Lower leg skin (tissue), 4 donors: ENCODE data around the gene AQR. TPM values are rescaled to one million over a fixed set of nuclear protein-coding genes. Genes with fewer than 3 reads are reported as not detected.

ENCODE experiments used
- DNase-seq, 2 donors: peaks; one replicate each; pipeline ENCODE4 v3.0.0-alpha.2; 2019; ENCODE audit warnings: low spot score in 2 of 2
- H3K4me3 ChIP-seq: fragments of 200-600 bp; sonication (generic); 2 replicates; pipeline ENCODE4 v1.5.1; 2017; ENCODE audit warnings: mild to moderate bottlenecking, low read depth; ENCODE audit not compliant: poor library complexity, severe bottlenecking
- POLR2A ChIP-seq, 2 donors: fragments of 450-650 bp; IDR thresholded peaks; one replicate each; pipeline ENCODE4 v1.6.1; 2016 to 2017; ENCODE audit warnings: antibody characterized with exemption in 2 of 2, mild to moderate bottlenecking in 1 of 2, moderate library complexity in 1 of 2
- WGBS, 2 donors: methylation state at CpG; one replicate each; pipeline ENCODE4 v1.1.5; 2018; 5-methylcytosine and 5-hydroxymethylcytosine counted together
- intact Hi-C: fragments of 100-400 bp; cut with DNase I; formaldehyde crosslinking; loops from one replicate; pipeline ENCODE4 v1.15.0; 2023; ENCODE audit warnings: low total_unique reads
- total RNA-seq, 4 donors: library from RNA; depleted of rRNA; stranded (reverse); fragments of >200 nt; gene quantifications; one replicate each; pipeline ENCODE4 v1.1.0, GENCODE V29; 2016
- TF ChIP-seq, protein P1 (sequence below), 3 donors: fragments of 450-650 bp; IDR thresholded peaks; one replicate each; pipeline ENCODE4 v1.5.1; 2016; ENCODE audit warnings: antibody characterized with exemption in 3 of 3, mild to moderate bottlenecking in 3 of 3, moderate library complexity in 2 of 3

Gene AQR
- total RNA-seq, 4 donors from 2014 or later: 21.8 to 23.7 (median 22.5) TPM

DNA sequence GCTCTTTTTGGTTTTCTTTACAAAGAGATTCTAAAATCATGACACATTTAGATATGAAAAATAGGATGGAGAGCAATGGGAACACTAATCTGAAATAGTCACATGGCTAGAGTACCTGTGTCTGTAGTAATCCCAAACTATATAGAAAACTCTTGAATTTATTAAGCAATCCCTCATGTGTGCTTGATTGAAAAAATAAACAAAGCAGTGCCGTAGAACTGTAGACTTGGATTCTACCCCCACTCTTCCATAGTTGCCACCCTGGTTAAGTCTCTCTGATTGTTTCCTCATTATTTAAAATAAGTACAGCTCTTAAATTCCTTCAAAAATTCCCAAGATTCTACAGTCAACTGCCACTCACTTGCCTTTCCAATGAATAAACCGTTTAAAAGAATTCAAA lies 115.3 kb downstream of the AQR start:
- WGBS, 2 donors: 88 to 91% methylated on average over 2 of the region's 2 CpGs
- H3K4me3 ChIP-seq: no peak overlapping the region
- intact Hi-C loops: no loop called here
- no peak for DNase-seq
- TF ChIP-seq, protein P1, sequence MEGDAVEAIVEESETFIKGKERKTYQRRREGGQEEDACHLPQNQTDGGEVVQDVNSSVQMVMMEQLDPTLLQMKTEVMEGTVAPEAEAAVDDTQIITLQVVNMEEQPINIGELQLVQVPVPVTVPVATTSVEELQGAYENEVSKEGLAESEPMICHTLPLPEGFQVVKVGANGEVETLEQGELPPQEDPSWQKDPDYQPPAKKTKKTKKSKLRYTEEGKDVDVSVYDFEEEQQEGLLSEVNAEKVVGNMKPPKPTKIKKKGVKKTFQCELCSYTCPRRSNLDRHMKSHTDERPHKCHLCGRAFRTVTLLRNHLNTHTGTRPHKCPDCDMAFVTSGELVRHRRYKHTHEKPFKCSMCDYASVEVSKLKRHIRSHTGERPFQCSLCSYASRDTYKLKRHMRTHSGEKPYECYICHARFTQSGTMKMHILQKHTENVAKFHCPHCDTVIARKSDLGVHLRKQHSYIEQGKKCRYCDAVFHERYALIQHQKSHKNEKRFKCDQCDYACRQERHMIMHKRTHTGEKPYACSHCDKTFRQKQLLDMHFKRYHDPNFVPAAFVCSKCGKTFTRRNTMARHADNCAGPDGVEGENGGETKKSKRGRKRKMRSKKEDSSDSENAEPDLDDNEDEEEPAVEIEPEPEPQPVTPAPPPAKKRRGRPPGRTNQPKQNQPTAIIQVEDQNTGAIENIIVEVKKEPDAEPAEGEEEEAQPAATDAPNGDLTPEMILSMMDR (IDR thresholded peaks at IDR 0.05): no peak

DNA sequence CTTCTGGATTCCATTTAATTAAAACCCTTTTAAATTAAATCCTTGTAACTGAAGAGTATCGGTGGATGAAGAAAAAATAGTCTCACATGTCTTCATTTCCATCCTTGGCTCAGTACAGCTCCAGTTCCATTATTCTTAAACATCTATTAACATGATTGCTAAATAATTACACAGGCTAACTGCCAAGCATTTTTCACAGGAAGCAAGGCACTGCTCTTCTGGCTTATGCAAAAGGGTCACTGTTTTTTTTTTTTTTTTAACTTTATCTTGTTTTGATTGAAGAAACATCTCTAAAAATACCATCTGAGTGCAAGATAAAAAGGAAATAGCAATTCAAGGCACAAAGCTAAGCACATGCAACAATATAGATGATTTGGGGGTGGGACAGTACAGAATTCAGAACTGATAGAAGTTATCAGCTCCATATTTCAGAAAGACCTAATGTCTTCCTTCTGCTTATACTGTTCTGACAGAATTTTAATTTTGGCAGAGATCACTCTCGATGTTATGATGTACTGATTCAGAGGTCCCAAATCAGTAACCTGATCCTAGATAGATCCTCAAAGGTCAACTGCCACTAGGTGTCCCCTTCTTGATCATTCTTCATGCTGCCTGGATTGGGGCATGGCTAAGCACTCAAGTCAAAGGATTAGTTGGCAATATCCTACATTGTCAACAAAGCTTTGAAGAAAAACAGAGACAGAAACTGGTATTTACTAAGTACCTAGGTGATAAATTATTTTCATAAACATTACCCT lies 116.4 kb downstream of the AQR start:
- 33 to 36% methylated on average over 2 of the region's 2 CpGs for WGBS, 2 donors
- no peak overlapping the region for H3K4me3 ChIP-seq
- TF ChIP-seq POLR2A (IDR thresholded peaks at IDR 0.05): no peak
- TF ChIP-seq, protein P1 (IDR thresholded peaks at IDR 0.05): no peak
- intact Hi-C loops: no loop called here
- no peak for DNase-seq

DNA sequence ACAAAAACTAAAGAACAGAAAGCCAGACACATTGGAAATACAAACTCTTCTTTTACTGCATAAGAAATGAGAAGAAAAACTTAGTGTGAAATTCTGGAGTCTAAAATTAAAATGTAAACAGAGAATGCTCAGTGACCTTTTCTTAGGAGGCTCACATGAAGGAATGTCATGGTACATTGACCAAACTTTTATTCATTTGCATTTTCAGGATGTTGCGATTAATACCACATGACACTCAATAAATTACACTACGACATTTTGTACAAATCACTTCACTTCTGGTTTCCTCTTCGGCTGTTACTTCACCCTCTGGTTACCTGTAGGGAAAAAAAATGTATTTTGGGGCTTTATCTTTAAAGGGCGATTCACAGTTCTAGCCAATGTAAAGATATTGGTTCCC lies 117.8 kb downstream of the AQR start:
- no peak for DNase-seq
- WGBS, 2 donors: 73 to 75% methylated on average over 4 of the region's 4 CpGs
- H3K4me3 ChIP-seq: no peak overlapping the region
- intact Hi-C loops: no loop called here
- TF ChIP-seq, protein P1 (IDR thresholded peaks at IDR 0.05): no peak
- TF ChIP-seq POLR2A (IDR thresholded peaks at IDR 0.05): no peak

DNA sequence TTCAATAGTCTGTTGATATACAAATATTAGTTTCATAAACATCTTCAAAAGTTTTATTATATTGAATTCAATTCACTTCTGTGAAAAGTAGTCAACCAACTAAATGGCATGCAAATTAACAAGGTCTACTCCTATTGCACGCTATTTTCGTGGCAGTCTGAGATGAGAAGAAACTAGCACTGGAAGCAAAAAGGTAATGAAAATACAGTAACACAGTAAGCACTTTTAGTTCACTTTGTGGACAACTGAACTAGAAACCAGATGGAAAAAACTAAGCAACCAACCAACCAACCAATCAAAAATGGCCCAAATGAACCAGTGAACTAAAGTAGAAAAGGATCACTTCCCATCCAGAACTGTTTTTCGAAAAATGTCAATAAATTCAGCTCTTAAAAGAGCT lies 118.5 kb downstream of the AQR start:
- H3K4me3 ChIP-seq: no peak overlapping the region
- TF ChIP-seq, protein P1 (IDR thresholded peaks at IDR 0.05): no peak
- no peak for TF ChIP-seq POLR2A (IDR thresholded peaks at IDR 0.05)
- DNase-seq: no peak
- WGBS, 2 donors: 82 to 86% methylated on average over 3 of the region's 3 CpGs
- intact Hi-C loops: no loop called here

DNA sequence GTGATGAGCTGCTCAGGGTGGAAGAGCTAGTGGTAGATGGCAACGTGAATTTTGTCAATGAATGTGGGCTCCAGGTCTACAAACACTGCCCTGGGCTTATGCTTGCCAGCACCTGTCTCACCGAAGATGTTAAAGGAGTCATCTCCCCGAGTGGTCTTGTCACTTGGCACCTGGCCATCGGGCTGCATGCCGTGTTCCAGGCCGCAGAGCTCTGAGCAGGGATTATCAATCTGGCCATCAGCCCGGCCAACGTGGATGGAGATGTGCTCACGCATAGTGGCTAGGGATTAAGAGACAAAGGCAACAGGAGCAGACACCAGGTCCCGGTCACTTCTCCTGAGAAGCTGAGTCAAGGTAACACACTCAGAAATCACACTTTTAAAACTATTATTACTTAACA lies 119.4 kb downstream of the AQR start:
- TF ChIP-seq POLR2A (IDR thresholded peaks at IDR 0.05): no peak
- TF ChIP-seq, protein P1 (IDR thresholded peaks at IDR 0.05): no peak
- H3K4me3 ChIP-seq: no peak overlapping the region
- WGBS, 2 donors: 52 to 67% methylated on average over 10 of the region's 10 CpGs
- no peak for DNase-seq
- intact Hi-C loops: no loop called here
